ENCODE data around the gene MOV10L1. TPM values are rescaled to one million over a fixed set of nuclear protein-coding genes. Genes with fewer than 3 reads are reported as not detected.

MOV10L1 gene
- total RNA-seq, 1 donor from 2014 or later: not detected

GRCh38 chr22:50139843-50140415, 50.1 kb downstream of the MOV10L1 start:
- POLR2A ChIA-PET: no interaction called here
- no peak for ATAC-seq (ENCODE audit: low read depth)
- no peak for TF ChIP-seq CTCF (IDR thresholded peaks at IDR 0.05)
- Mint-ChIP-seq H3K27me3 (peaks cover 19% of the 10 kb centered on the region), H3K9me3 (no peaks in the 10 kb centered on the region), H3K4me3 (no peak overlapping the region), H3K4me1 (no peaks in the 10 kb centered on the region), H3K27ac (no peak overlapping the region), H3K36me3 (ENCODE audit: low read depth) (no peaks in the 10 kb centered on the region)
- intact Hi-C loops (cut with micrococcal nuclease): no loop called here
- CTCF ChIA-PET: interaction anchor here (1.1 kb wide), 1 partner anchor 9 kb away, joined by 3 read pairs; no protein-coding TSS in a partner anchor
- DNase-seq: no peak

GRCh38 chr22:50140615-50141014, 50.8 kb downstream of the MOV10L1 start:
- no peaks in the 10 kb centered on the region for H3K9me3 Mint-ChIP-seq
- POLR2A ChIA-PET: no interaction called here
- intact Hi-C loops (cut with micrococcal nuclease): no loop called here

GRCh38 chr22:50141462-50141861, 51.7 kb downstream of the MOV10L1 start:
- intact Hi-C loops (cut with micrococcal nuclease): no loop called here
- ATAC-seq (ENCODE audit: low read depth) (no peak), DNase-seq (no peak)
- Mint-ChIP-seq H3K36me3 (ENCODE audit: low read depth) (no peaks in the 10 kb centered on the region), H3K4me1 (no peaks in the 10 kb centered on the region), H3K9me3 (no peaks in the 10 kb centered on the region), H3K27ac (no peak overlapping the region), H3K4me3 (no peak overlapping the region), H3K27me3 (peaks cover 13% of the 10 kb centered on the region)
- POLR2A ChIA-PET: no interaction called here
- CTCF ChIA-PET: no interaction called here
- no peak for TF ChIP-seq CTCF (IDR thresholded peaks at IDR 0.05)

More at GRCh38 chr22:50140615-50141014, 50.8 kb downstream of the MOV10L1 start:
- no peaks in the 10 kb centered on the region for H3K4me1 Mint-ChIP-seq
- ATAC-seq (ENCODE audit: low read depth): no peak
- H3K4me3 Mint-ChIP-seq: no peak overlapping the region
- CTCF ChIA-PET: interaction anchor here (1.1 kb wide), 1 partner anchor 8 kb away, joined by 3 read pairs; no protein-coding TSS in a partner anchor
- TF ChIP-seq CTCF (IDR thresholded peaks at IDR 0.05): no peak
- no peak overlapping the region for H3K27ac Mint-ChIP-seq
- no peak for DNase-seq
- no peaks in the 10 kb centered on the region for H3K36me3 Mint-ChIP-seq (ENCODE audit: low read depth)
- peaks cover 19% of the 10 kb centered on the region for H3K27me3 Mint-ChIP-seq

- ChIA-PET POLR2A (interaction anchor here (1.2 kb wide), 1 partner anchor 206 kb away, joined by 3 read pairs; no protein-coding TSS in a partner anchor), CTCF (no interaction called here)
- Mint-ChIP-seq H3K4me3 (no peak overlapping the region), H3K9me3 (no peaks in the 10 kb centered on the region), H3K27me3 (peaks cover 11% of the 10 kb centered on the region), H3K4me1 (no peaks in the 10 kb centered on the region), H3K27ac (no peak overlapping the region), H3K36me3 (ENCODE audit: low read depth) (no peaks in the 10 kb centered on the region)
- no peak for ATAC-seq (ENCODE audit: low read depth)
- DNase-seq: no peak
- no peak for TF ChIP-seq CTCF (IDR thresholded peaks at IDR 0.05)
- intact Hi-C loops (cut with micrococcal nuclease): no loop called here
These were observed 52.1 kb downstream of the MOV10L1 start for GRCh38 chr22:50141891-50142363.

- H3K27me3 Mint-ChIP-seq: peaks cover 8% of the 10 kb centered on the region
- no peaks in the 10 kb centered on the region for H3K36me3 Mint-ChIP-seq (ENCODE audit: low read depth)
- no peak overlapping the region for H3K27ac Mint-ChIP-seq
- ChIA-PET POLR2A (interaction anchor here (1.2 kb wide), 1 partner anchor 207 kb away, joined by 3 read pairs; no protein-coding TSS in a partner anchor), CTCF (no interaction called here)
- TF ChIP-seq CTCF (IDR thresholded peaks at IDR 0.05): no peak
- no peaks in the 10 kb centered on the region for H3K9me3 Mint-ChIP-seq
- DNase-seq (no peak), ATAC-seq (ENCODE audit: low read depth) (no peak)
- intact Hi-C loops (cut with micrococcal nuclease): no loop called here
- H3K4me1 Mint-ChIP-seq: no peaks in the 10 kb centered on the region
- no peak overlapping the region for H3K4me3 Mint-ChIP-seq
These were observed 53.3 kb downstream of the MOV10L1 start for GRCh38 chr22:50143096-50143495.
